ENCODE measurements around the gene FRMD4A.

FRMD4A gene

DNA sequence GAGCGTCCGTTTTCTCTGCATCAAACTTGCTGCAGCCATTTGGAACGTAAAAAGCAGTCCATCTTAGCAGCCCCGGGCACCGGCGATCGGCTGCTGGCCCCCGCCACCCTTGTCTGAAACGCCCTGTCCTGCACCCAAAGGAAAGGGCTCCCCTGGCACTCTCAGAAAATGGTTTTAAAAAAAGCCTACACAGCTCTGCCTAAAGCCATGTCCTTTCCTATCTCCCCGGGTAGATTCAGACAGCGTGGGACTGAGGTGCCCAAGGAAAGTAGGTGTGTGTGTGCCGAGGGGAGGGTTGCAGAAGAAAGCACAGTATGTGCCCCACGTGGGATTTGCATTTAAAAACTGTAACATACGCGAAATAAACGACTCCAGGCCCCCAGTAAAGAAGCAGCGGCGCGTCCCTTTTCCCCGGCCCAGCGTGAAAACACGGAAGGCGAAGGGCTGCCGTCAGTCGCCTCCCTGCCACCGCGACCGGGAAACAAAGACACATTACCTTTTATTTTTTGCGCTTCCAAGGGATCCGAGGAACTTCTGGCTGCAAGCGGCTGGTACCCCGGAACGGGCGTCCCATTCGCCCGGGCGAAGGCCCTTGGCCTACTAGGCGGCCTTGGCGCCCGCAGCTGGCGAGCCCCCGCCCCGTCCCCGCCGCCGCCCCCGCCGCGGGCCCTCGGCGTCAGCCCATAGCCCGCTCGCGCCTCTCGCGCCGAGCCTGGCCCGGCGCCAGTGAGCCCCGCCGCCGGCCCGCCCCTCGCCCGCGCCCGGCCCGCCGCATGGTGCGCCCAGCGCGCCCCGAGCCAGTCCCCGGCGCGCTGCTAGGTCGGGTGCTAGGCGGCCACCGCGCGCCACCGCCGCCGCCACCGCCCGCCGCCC is 439.4 kb downstream of the FRMD4A start:
- Histone ChIP-seq H3K4me1 (ENCODE audit: control insufficient read depth, insufficient read depth, low read length) (peaks cover 3% of the 10 kb centered on the region), H3K36me3 (ENCODE audit: control insufficient read depth, insufficient read depth, low read length) (no peaks in the 10 kb centered on the region), H3K4me3 (ENCODE audit: low read length) (peak overlapping the region; percentile 56), H3K27ac (ENCODE audit: low read depth, low read length) (peak overlapping the region; percentile 33), H3K9ac (ENCODE audit: low read length) (no peak overlapping the region), H3K27me3 (ENCODE audit: control insufficient read depth, insufficient read depth, low read length) (peaks cover 6% of the 10 kb centered on the region)

DNA sequence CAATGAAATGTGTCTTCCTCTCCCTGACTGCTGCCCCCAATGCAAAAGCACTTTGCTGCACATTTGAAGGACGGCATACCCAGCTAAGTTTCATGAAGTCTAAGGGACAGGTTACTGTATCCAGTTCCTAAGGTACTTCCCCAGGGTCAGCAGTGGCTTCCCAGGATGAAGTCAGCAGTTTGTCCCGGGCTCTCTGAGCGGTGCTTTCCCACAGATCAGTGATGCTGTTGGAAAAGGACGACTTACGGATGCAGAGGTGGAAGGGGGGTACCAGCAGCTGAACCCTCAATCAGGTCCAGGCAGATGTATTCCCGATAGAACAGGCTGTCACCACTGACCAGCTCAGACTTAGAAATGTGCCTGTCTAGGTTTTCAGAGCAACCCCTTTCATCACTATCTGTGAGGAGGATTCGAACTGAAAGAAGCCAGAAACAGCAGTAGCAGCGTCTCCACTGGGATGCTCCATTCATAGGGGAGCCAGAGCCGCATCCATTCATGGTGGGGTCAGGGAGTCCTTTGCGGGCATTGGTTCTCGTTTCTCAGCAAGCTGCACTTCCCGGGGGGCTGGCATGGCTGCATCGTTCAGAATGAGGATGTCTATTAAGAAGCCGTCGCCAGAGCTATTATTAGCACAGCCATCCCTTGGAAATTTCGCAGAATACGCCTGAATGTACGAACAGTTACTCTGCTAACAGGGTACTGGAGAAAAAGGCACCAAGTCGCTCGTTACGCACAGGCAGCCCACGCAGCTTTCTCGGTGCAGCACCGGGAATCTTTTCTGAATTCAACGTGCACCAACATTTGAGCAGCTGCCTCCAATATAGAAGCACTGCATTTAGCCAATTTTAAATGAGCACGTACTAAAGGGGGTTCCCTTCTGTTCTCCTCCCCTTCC is 440.2 kb downstream of the FRMD4A start:
- no peak overlapping the region for H3K27ac ChIP-seq (ENCODE audit: low read depth, low read length)
- peak overlapping the region; percentile 56 for H3K4me3 ChIP-seq (ENCODE audit: low read length)
- H3K27me3 ChIP-seq (ENCODE audit: control insufficient read depth, insufficient read depth, low read length): peaks cover 6% of the 10 kb centered on the region
- H3K36me3 ChIP-seq (ENCODE audit: control insufficient read depth, insufficient read depth, low read length): no peaks in the 10 kb centered on the region
- H3K4me1 ChIP-seq (ENCODE audit: control insufficient read depth, insufficient read depth, low read length): peaks cover 3% of the 10 kb centered on the region
- H3K9ac ChIP-seq (ENCODE audit: low read length): no peak overlapping the region

DNA sequence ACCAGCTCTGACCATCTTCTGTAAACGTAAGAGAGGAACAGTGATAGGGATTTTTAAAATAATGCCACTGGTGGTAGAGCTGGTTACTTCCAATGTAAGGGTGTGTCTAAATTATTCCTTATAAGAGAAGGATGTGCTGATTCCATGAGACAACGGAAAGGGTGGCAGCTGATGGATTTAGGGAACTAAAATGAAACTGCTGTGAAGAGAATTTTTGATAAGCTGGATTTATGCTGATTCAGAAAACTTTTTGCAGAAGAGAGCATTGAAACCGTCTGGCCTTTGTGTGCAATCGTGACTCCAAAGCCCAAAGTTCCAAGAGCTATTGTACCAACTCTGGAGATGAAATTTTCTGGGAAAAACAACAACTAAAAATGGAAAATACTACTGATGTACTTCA is 443.0 kb downstream of the FRMD4A start:
- H3K4me1 ChIP-seq (ENCODE audit: control insufficient read depth, insufficient read depth, low read length): peaks cover 3% of the 10 kb centered on the region
- no peak overlapping the region for H3K27ac ChIP-seq (ENCODE audit: low read depth, low read length)

DNA sequence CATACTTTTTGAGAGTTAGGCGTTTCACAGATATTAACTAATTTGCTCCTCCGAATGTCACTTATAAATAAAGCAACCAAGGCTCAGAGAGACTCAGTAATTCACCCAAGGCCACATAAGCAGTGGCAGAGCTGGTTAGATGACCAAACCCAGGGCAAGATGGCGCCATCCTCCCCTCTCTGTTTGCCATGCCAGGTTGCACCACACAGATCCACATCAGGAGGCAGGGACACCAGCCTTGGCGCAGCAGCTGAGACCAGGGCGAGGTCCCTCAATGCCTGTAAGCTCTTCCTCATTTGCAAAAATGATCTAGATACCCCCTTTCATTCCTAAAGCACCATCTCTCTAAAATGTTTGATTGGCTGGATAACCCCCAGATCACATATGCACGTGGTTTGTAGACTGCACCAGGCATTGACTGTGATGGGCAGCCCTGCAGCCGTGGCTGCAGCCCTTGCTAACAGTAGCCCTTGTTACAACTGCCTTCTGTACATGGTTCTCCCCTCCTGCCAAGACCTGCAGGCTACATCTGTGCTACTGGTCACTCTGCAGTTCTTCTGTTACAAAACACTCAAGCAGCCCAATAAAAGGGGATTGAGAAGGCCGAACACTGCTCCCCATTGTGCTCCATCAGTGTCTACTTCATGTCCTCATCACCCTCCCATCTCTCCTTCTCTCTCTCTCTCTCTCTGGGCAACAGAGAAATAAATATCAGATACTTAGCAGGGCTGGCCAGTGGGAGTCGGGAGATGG is 445.3 kb downstream of the FRMD4A start:
- no peaks in the 10 kb centered on the region for H3K36me3 ChIP-seq (ENCODE audit: control insufficient read depth, insufficient read depth, low read length)
- peaks cover 3% of the 10 kb centered on the region for H3K27me3 ChIP-seq (ENCODE audit: control insufficient read depth, insufficient read depth, low read length)
- no peak overlapping the region for H3K4me3 ChIP-seq (ENCODE audit: low read length)
- no peak overlapping the region for H3K9ac ChIP-seq (ENCODE audit: low read length)
- no peak overlapping the region for H3K27ac ChIP-seq (ENCODE audit: low read depth, low read length)
- H3K4me1 ChIP-seq (ENCODE audit: control insufficient read depth, insufficient read depth, low read length): peaks cover 3% of the 10 kb centered on the region

More for the DNA sequence above, 443.0 kb downstream of the FRMD4A start:
- H3K36me3 ChIP-seq (ENCODE audit: control insufficient read depth, insufficient read depth, low read length): no peaks in the 10 kb centered on the region
- no peak overlapping the region for H3K9ac ChIP-seq (ENCODE audit: low read length)
- peaks cover 6% of the 10 kb centered on the region for H3K27me3 ChIP-seq (ENCODE audit: control insufficient read depth, insufficient read depth, low read length)
- no peak overlapping the region for H3K4me3 ChIP-seq (ENCODE audit: low read length)

DNA sequence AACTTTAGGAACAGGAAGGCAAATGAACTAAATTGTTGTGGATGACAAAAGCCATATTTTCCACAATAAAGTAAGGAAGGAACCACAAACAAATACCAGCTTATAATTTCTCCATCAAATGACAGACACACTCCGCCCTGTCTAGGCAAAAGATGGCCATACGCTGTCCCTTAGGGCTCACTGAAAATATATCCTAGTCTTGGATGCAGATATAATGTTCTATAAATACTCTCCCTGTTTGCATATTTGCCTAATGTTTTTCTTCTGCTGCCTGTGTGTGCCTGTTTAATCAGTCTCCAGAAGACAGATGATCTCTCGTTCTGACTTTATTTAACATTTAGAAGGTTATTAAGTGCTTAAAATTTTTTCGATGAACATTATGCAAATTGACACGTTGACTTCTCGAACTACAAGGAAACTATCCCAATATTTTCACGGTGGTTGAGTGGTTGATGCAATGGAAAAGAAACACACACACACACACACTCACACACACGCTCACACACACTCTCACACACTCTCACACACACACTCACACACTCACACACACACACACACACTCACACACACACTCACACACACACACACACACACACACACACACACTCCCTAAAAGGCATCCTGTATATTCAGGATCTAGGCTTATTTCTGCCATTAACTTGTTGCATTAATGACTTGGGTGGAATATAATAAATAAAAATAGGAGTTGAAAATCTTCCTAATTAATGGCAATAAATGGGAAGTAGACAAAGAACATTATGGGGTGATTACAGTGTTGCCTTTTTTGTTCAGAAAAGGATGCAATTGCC is 446.9 kb downstream of the FRMD4A start:
- Histone ChIP-seq H3K4me1 (ENCODE audit: control insufficient read depth, insufficient read depth, low read length) (no peaks in the 10 kb centered on the region), H3K27ac (ENCODE audit: low read depth, low read length) (no peak overlapping the region)

DNA sequence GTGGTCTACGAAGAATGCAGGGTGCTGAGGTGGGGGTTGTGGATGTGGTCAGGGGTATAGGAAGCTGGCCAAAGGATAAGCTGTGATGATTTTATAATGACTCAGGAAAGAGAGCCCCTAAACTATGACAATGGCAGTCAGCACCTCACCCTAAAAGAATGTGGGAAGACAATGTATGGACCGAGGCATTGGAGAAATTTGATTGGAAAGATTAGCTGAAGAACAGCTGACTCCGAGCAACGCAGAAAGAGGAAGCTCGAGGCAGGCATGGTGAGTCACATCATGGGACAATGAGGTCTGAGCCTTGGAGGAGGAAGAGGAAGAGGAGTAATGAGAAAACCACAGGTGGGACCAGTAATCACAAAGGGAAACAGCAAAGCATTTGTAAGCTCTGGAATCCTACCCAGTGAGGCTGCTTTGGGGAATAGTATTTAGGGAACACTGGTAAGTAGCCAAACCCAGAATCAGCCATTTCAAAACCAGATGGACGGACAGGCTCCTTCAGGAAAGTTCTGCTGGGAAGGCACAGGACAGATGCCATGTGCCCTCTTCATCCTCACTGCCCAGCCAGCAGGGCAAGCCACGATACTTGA is 448.5 kb downstream of the FRMD4A start:
- H3K4me1 ChIP-seq (ENCODE audit: control insufficient read depth, insufficient read depth, low read length): no peaks in the 10 kb centered on the region
- no peak overlapping the region for H3K27ac ChIP-seq (ENCODE audit: low read depth, low read length)
- no peak overlapping the region for H3K9ac ChIP-seq (ENCODE audit: low read length)
- H3K36me3 ChIP-seq (ENCODE audit: control insufficient read depth, insufficient read depth, low read length): no peaks in the 10 kb centered on the region
- no peaks in the 10 kb centered on the region for H3K27me3 ChIP-seq (ENCODE audit: control insufficient read depth, insufficient read depth, low read length)
- H3K4me3 ChIP-seq (ENCODE audit: low read length): no peak overlapping the region

More for the DNA sequence above, 446.9 kb downstream of the FRMD4A start:
- Histone ChIP-seq H3K36me3 (ENCODE audit: control insufficient read depth, insufficient read depth, low read length) (no peaks in the 10 kb centered on the region), H3K4me3 (ENCODE audit: low read length) (no peak overlapping the region), H3K27me3 (ENCODE audit: control insufficient read depth, insufficient read depth, low read length) (no peaks in the 10 kb centered on the region), H3K9ac (ENCODE audit: low read length) (no peak overlapping the region)

DNA sequence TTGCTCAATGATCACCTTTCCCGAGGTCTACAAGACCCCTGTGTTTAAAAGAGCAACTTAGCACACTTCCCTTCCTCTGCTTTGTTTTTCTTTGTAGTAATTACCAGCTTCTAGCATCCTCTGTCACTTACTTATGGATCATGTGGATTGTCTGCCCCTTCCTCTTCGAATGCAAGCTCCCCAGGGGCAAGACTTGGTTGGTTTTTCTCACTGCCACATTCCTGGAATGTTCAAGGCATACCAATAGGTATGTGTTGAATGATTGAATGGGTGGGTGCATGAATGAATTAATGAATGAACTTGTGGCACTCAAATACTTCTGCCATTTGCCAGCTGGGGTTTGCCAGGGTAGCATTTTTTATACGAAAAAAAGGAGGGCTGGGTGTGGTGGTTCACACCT is 450.0 kb downstream of the FRMD4A start:
- Histone ChIP-seq H3K27me3 (ENCODE audit: control insufficient read depth, insufficient read depth, low read length) (no peaks in the 10 kb centered on the region), H3K9ac (ENCODE audit: low read length) (no peak overlapping the region), H3K27ac (ENCODE audit: low read depth, low read length) (no peak overlapping the region), H3K36me3 (ENCODE audit: control insufficient read depth, insufficient read depth, low read length) (no peaks in the 10 kb centered on the region), H3K4me1 (ENCODE audit: control insufficient read depth, insufficient read depth, low read length) (no peaks in the 10 kb centered on the region), H3K4me3 (ENCODE audit: low read length) (no peak overlapping the region)

DNA sequence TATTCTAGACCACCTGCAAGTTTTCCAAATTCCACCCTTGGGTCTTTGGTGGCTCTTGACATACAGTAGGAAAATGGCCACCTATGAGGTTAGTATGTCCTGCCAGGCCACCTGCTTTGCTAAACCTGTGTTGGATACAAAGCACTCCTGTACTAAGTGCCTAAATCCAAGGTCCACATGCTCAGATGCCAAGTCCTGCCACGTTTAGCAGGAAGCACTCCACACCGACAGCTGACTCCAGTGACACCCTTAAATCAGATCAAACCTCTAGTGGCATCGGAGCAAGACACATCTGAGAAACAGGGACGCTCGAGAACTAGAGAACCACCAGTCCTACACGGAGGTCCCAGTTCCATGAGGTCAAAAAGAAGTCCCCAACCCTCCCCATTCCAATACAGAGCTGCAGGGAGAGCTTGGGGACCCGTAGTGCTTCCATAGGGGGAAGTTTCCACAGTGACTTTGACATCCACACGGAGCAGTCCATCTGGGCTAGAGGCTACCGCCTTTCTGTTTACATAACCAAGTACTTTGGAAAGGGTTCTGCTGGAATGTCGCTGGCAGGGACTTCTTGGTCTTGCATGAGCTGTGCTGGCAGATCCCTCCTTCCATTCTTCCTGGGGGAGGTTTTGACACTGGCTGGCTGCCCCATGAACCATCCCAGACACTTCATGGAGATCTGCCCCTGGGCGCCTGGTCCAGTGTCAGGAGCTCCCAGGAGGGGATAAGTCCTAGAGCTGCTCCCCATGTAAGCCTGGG is 453.4 kb downstream of the FRMD4A start:
- H3K4me1 ChIP-seq (ENCODE audit: control insufficient read depth, insufficient read depth, low read length): no peaks in the 10 kb centered on the region
- no peak overlapping the region for H3K4me3 ChIP-seq (ENCODE audit: low read length)
- no peak overlapping the region for H3K9ac ChIP-seq (ENCODE audit: low read length)
- no peaks in the 10 kb centered on the region for H3K36me3 ChIP-seq (ENCODE audit: control insufficient read depth, insufficient read depth, low read length)
- H3K27ac ChIP-seq (ENCODE audit: low read depth, low read length): no peak overlapping the region
- H3K27me3 ChIP-seq (ENCODE audit: control insufficient read depth, insufficient read depth, low read length): no peaks in the 10 kb centered on the region

DNA sequence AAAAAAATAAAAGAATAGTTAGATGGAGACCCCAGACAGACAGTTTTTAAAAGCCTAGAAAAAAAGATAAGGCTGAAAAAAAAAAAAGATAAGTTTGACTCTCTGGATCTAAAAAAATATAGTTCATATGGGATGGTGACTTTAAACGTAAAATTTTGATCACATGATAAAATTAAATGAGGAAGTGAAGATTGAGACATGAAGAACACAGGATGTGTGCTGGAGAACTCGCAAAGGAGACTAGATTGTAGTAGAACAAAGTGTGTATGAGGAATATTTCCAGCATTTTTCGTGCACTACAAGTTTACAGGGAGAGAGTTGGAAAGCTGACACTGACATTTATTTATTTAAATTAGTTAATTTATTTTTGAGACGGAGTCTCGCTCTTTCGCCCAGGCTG is 457.5 kb downstream of the FRMD4A start:
- no peaks in the 10 kb centered on the region for H3K27me3 ChIP-seq (ENCODE audit: control insufficient read depth, insufficient read depth, low read length)
- H3K36me3 ChIP-seq (ENCODE audit: control insufficient read depth, insufficient read depth, low read length): no peaks in the 10 kb centered on the region
- H3K4me1 ChIP-seq (ENCODE audit: control insufficient read depth, insufficient read depth, low read length): no peaks in the 10 kb centered on the region
- H3K27ac ChIP-seq (ENCODE audit: low read depth, low read length): no peak overlapping the region
- no peak overlapping the region for H3K4me3 ChIP-seq (ENCODE audit: low read length)
- H3K9ac ChIP-seq (ENCODE audit: low read length): no peak overlapping the region

DNA sequence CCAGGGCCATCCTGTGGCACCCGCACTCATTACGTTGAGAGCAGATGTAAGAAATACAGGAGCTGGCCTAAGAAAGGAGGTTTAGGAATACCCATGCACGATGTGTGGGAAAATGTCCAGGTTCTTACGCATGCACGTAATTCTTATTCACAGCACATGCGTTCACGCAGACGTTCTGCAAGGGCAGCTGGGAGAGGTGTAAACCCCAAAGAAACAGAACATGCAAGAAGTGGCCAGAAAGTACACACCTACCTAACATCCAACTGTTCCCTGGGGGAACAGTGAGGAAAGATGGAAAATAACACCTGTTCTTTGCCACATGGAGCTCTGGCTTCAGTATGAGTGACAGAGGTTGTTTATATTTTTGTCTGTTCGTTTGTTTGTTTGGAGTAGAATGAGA is 458.3 kb downstream of the FRMD4A start:
- Histone ChIP-seq H3K27ac (ENCODE audit: low read depth, low read length) (no peak overlapping the region), H3K4me1 (ENCODE audit: control insufficient read depth, insufficient read depth, low read length) (no peaks in the 10 kb centered on the region), H3K36me3 (ENCODE audit: control insufficient read depth, insufficient read depth, low read length) (no peaks in the 10 kb centered on the region), H3K9ac (ENCODE audit: low read length) (no peak overlapping the region), H3K4me3 (ENCODE audit: low read length) (no peak overlapping the region), H3K27me3 (ENCODE audit: control insufficient read depth, insufficient read depth, low read length) (no peaks in the 10 kb centered on the region)

DNA sequence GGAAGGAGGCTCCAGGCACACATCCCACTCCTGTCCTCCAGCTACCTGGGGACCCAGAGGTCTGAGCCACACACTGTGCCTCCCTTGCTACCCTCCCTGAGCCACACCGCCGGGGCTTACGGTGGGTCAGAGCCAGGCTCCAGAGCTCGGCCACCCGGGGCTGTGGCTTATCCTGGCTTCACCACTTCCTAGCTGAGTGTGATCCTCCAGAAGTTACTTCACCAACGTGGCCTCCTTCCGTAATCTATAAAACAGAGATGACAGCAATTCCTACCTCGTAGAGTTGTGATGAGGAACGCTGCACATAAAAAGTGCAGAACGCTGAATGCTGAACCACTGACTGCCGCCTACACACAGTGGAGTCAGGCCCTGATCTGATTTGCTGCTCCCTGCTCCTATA is 458.9 kb downstream of the FRMD4A start:
- Histone ChIP-seq H3K27me3 (ENCODE audit: control insufficient read depth, insufficient read depth, low read length) (no peaks in the 10 kb centered on the region), H3K27ac (ENCODE audit: low read depth, low read length) (no peak overlapping the region), H3K4me1 (ENCODE audit: control insufficient read depth, insufficient read depth, low read length) (no peaks in the 10 kb centered on the region), H3K9ac (ENCODE audit: low read length) (no peak overlapping the region), H3K36me3 (ENCODE audit: control insufficient read depth, insufficient read depth, low read length) (no peaks in the 10 kb centered on the region), H3K4me3 (ENCODE audit: low read length) (no peak overlapping the region)
